Myocyte (in vitro differentiated cells): ENCODE measurements around the gene TGIF2. TPM values are rescaled to one million over a fixed set of nuclear protein-coding genes. Genes with fewer than 3 reads are reported as not detected.
A peak's percentile ranks its signal among the peaks of the same experiment; 100 is the strongest.
"Not testable (repeated sequence)": the region's sequence is repeated elsewhere in the genome, so short reads cannot be mapped to it uniquely, and the experiment has no call there.

Source experiments
- DNase-seq: peaks from one replicate; pipeline ENCODE4 v3.0.0-alpha.2; 2012; ENCODE audit warnings: low read depth
- total RNA-seq: library from RNA; depleted of rRNA; stranded (reverse); fragments of >200 nt; gene quantifications from 2 replicates; pipeline ENCODE4 v1.2.3, GENCODE V29; 2014

Gene TGIF2
- total RNA-seq, 1 donor from 2014 or later: 11.3 TPM

DNA sequence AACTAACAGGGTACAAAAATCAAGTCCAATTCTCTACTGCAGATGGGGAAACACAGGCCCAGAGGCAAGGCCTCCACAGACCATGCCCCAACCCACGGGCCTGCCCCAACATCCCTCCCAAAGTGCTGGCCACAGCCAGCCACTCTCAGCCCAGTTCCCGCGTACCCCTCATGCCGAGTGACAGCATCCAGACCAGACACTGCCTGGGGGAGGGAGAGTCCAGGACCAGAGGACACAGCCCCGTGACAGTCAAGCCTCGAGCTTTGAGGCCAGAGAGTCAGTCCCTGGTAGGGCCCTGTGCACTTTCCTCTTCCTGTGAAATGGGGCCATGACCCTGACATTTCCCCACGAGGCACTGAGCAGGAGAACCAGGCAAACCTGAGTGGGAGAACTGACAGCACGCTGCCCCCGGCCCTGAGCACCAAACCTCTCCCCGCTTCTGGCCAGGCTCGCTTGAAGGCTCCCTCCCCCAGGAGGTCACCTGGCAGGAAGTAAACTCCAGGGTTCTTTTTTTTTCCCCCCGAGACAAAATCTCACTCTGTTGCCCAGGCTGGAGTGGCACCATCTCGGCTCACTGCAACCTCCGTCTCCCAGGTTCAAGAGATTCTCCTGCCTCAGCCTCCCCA lies 27.2 kb upstream of the TGIF2 start:
- no peak for DNase-seq

DNA sequence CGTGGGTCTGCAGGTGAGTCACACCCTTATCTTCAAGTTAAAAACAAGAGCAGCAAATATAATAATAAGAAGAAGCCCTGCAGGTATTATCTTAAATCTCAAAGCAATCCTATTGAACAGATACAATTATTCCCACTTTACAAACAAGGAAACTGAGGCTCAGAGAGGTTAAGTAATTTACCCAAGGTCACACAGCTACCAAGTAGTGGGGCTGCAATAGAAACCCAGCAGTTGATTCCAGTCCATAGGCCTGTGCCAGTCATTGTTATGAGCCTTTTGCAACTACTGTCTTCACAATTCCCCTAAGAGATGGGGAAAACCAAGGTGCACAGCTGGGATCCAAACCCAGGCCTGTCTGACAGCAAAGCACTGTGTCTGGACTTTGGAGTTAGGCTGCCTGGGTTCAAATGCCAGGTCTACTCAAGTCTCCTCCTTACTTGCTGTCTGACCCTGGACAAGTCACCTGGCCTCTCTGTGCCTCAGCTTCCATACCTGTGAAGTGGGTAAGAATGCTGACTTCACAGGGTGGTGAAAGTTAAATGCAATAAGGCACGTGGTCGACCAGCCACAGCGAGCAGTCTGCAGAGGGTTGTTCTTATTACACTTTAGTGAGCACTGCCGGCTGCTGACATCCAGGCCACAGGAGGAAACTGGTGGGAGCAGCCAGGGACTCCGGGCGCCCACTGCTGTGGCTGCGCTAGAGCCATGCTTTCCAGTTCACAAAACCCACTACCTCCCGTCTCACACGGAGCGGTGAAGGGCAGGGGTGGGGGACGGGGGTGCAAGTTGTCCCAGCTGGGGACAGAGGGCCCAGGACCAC lies 26.0 kb upstream of the TGIF2 start:
- no peak for DNase-seq

DNA sequence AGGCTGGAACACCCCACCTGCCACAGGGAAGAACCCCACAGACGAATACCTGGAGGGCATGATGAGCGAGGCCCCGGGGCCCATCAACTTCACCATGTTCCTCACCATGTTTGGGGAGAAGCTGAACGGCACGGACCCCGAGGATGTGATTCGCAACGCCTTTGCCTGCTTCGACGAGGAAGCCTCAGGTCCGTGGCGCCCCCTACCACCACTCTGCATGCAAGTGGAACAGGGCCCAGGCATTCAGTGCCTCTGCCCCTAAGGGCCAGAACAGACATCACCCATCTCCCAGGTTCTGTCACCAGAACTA lies 25.4 kb upstream of the TGIF2 start:
- DNase-seq: no peak

DNA sequence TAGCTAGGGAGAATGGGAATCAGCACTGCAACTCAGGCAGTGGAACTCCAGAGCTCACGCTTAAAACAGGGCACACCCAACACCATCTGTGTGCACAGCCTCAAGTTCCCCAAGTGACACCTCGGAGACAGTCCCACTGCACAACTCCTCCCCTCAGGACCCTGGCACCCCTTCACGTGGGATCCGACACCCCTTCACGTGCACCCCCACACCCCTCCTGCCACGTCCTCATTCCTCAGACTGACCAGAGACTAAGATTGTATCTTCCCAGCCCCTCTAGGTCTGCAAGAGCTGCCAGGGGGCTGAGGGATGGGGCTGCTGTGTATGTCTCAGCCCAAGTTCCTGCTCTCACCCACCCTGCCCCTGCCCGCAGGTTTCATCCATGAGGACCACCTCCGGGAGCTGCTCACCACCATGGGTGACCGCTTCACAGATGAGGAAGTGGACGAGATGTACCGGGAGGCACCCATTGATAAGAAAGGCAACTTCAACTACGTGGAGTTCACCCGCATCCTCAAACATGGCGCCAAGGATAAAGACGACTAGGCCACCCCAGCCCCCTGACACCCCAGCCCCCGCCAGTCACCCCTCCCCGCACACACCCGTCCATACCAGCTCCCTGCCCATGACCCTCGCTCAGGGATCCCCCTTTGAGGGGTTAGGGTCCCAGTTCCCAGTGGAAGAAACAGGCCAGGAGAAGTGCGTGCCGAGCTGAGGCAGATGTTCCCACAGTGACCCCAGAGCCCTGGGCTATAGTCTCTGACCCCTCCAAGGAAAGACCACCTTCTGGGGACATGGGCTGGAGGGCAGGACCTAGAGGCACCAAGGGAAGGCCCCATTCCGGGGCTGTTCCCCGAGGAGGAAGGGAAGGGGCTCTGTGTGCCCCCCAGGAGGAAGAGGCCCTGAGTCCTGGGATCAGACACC lies 24.4 kb upstream of the TGIF2 start:
- DNase-seq: no peak

DNA sequence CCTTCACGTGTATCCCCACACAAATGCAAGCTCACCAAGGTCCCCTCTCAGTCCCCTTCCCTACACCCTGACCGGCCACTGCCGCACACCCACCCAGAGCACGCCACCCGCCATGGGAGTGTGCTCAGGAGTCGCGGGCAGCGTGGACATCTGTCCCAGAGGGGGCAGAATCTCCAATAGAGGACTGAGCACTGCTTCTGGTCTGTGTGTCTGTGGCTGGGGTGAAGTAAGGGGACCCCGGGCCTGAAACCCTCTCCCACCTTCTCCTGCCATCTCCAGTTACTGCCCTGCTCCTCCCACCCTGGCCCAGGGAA lies 23.8 kb upstream of the TGIF2 start:
- DNase-seq: no peak

DNA sequence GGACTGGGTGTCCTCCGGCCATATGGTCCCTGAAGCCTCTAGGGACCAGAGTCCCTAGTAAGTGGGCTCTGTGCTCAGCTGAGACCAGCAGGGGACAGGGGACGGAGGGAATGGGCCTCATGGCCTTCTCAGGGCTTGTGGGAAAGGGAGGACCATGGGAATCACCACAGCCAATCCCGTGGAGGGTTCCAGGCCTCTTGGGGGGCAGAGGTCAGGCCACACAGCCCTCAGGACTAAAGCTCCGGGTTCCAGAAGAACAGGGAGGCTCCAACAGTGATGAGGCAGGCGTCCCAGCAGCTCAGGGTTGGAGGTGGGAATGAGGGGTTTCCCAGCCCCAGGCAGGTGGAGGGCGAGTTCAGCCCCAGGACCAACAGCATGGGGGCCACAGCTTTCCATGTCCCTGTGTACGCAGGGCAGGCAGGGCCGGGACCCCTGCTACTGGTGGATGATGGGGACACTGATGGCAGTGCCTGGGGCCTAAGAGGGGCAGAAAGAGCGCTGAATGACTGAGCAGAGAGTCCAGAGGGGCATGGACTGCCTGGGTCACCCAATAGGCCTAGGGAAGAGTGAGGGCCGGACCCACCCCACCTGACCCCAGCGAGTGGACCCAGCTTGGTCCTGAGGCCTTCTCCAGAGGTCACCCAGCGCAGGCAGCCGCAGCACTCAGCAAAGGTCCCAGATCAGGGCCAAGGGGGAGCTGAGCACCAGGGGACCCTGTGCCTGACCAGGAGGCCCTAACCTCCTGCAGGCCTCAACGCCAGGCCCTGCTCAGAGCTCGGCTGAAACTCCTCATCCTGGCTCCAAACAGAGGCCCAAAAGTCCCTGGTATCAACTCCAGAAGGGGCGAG lies 23.2 kb upstream of the TGIF2 start:
- DNase-seq: peak; percentile 20

DNA sequence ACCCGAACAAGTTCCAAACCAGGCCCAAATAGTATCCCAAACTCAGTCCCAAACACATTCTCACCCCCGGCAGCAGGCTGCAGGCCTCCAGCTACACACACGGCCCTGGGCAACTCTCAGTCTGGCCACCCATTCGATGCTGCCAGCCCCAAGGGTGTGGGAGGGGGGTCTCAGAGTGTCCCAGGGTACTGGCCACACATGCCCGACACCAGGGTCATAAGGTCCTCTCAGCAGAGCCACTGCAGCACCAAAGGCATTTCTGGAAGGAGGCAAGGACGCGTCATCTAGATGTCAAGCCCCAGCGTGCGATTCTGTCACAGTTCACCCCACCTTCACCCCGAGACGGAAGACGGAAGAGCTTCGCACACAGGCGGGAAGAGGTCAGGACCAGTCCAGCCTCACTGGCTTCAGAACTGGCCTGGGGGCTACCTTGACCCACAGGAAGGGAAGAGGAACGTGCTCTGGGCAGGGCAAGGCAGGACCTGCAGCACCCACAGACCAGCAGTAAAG lies 22.6 kb upstream of the TGIF2 start:
- DNase-seq: peak; percentile 28

DNA sequence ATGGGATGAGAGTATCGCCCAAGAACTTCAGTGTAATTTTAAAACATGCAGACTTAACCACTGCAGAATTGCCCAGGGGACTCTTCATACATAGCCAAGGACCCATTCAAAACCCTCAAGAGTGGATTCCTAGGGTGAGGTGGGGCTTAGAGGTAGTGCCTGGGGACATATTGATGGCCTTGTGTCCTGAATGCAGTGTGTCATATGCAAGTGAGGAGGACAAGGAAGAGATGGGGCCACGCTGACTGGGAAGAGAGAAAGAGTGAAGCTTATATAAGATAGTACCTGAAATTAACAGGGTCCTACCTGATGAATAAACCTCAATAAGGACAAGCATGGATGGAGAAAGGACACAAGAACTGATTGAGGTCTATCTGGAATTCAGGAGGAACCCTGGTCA lies 18.1 kb upstream of the TGIF2 start:
- no peak for DNase-seq

DNA sequence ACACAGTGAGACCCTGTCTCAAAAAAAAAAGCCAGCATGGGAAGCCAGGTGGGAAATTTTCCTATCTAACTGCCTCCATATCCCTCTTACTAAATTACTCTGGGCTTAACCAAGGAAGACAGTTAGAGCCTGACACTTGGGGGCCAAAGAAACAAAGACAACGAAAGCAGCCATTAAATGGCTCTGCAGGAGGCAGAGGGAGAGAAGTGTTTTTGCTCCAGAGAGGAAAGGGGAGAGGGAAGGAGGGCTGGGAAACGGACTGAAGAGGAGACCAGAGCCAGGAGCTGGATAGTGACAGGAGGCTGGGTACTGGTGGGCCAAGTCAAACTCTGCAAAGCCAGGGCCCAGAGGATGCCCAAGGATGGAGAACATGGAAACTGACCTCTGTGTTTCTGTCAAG lies 10.7 kb upstream of the TGIF2 start:
- DNase-seq: no peak

DNA sequence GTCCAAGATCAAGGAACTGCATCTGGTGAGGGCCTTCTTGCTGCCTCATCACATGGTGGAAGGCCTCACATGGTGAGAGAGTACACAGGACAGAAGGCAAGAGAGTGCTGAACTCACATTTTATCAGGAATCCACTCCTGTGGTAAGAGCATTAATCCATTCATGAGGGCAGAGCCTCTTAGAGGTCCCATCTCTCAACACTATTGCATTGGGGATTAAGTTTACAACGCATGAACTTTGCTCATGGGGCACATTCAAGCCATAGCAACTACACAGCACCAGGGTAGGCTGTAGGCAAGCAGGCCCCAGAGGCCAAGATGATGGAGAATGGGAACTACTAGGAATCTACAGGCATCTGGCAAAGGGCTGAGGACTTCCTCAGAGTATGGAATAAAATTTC lies 10.0 kb upstream of the TGIF2 start:
- DNase-seq: no peak

DNA sequence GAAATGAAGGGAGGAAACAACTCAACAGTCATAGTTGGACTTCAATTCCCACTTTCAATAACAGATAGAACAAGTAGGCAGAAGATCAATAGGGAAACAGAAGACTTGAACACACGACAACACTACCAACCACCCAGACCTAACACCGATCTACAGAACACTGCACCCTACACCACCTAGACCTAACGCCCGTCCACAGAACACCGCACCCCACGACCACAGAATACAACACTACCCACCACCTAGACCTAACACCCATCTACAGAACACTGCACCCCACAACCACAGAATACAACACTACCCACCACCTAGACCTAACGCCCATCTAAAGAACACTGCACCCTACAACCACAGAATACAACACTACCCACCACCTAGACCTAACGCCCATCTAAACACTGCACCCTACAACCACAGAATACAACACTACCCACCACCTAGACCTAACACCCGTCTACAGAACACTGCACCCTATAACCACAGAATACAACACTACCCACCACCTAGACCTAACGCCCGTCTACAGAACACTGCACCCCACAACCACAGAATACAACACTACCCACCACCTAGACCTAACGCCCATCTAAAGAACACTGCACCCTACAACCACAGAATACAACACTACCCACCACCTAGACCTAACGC lies 9.2 kb upstream of the TGIF2 start:
- not testable (repeated sequence) for DNase-seq

DNA sequence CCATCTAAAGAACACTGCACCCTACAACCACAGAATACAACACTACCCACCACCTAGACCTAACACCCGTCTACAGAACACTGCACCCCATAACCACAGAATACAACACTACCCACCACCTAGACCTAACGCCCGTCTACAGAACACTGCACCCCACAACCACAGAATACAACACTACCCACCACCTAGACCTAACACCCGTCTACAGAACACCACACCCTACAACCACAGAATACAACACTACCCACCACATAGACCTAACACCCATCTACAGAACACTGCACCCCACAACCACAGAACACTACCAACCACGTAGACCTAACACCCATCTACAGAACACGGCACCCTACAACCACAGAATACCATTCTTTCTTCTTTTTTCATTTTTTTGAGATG lies 8.7 kb upstream of the TGIF2 start:
- not testable (repeated sequence) for DNase-seq

DNA sequence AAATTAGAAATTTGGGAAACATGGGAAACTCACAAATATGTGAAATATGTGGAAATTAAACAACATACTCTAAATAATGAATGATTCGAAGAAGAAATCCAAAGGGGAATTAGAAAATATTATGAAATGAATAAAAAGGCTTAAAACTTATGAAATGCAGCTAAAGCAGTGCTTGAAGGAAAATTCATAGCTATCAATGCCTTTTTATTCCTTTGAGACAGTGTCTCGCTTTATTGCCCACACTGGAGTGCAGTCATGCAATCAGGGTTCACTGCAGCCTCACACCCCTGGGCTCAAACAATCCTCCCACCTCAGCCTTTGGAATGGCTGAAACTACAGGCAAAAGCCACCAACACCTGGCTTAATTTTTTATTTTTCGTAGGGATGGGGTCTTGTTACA lies 7.9 kb upstream of the TGIF2 start:
- DNase-seq: no peak

DNA sequence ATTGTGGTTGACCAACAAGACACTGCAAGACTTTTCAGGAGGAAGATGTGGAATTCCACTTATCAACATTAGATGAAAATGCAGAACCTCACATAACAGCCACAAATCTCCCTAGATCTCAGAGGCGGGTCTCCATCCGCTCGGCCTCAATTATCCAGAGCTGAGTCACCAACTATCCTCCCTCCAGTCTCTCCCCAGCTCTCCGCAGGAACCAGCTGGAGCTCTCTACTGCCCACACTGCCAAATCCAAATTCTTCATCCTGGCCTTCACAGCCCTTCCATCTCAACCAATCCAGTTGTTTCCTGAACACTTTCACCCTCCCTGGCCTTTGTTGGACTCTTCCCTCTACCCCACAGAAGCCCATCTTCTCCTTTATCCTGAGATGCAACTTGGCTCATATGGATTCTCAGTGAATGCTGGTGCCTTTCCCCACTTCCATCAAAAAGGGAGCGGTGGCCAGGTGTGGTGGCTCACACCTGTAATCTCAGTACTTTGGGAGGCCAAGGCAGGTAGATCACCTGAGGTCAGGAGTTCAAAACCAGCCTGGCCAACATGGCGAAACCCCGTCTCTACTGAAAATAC lies 3.5 kb upstream of the TGIF2 start:
- DNase-seq: peak; percentile 70

DNA sequence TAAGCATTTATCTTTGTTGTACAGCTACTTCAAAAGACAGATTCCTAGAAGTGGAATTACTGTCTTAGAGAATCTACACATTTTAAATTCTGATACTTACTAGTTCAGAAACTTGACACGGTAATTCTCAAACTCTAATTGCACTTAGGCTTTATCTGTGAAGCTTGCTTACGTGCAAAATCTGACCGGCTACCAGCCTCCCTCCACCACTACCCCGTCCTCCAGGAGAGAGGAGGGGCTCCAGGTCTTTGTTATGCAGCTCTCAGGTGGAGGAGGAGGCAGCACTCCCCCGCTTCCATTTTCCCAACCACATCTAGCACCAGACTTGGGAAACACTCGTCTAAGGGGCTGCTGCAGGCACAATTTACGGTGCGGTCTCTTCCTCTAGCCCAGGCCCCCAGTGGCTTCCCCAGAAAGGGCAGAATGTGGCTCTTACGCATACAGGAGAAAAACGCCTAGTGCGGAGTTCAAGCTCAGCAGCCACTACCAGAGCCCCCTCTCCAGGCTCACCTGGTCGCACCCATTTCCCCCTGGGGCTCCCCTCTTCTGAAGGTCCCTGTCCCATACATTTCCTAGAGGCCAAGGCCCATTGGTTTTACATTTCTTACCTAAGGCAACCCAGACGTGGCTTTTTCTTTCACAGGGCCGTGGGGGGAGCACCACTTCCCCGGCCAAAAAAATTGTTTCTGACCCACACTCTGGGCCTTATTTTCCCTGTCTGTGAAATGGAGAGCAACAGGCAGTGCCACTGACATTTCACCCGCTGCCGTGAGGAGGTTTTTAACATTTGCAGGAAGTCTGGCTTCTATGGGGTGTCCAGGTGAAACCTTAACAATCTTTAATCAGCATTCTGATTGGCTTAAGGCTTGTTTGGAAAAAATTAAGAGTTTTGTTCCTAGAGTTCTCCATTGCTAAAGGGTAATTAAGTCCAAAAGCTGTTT lies 1.6 kb upstream of the TGIF2 start:
- DNase-seq: no peak

DNA sequence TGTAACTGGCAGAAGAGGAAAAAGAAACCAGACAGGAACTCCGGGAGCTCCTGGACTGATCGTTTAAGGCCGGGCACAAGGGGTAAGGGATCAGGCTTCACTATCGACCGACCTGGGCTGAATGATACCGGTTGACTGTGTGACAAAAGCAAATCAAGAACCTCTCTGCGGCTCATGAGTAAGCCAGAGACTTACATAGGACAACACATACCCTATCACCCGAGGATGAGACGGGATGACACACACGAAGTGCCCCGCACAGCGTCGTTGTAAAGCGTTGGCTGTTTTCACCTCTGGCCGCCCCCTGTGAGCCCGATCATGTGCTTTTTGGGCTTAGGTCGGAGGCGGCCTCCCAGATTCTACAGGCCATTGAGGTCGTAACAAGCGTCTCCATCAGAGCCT lies 695 bp upstream of the TGIF2 start:
- no peak for DNase-seq

DNA sequence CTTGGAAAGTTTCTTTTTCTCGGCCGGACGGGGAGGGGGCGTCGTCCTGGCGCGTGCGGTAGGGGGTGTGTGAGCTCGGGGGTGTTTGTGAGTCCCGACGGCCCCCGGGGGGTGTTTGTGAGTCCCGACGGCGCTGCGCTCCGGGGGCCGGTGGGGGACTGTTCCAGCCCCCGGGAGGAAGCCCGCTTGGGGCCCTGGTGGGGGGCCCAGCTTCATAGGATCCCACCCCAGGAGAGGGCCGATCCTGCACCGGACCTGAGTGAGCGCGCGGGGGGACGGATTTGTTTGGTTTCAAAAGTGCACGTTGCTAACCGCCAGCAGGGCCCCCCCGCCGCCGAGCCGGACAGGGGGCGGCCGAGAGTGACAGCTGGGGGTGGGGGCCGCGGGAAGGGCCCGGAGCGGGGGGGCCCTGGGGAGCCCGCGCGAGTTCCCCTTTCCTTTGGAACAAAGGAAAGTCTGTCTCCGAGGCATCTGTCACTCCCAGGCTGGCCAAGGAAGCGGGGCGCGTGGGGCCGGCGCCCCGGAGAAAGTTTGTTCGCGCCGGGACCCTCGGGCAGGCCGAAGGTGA lies 485 bp downstream of the TGIF2 start:
- DNase-seq: peak; percentile 31

DNA sequence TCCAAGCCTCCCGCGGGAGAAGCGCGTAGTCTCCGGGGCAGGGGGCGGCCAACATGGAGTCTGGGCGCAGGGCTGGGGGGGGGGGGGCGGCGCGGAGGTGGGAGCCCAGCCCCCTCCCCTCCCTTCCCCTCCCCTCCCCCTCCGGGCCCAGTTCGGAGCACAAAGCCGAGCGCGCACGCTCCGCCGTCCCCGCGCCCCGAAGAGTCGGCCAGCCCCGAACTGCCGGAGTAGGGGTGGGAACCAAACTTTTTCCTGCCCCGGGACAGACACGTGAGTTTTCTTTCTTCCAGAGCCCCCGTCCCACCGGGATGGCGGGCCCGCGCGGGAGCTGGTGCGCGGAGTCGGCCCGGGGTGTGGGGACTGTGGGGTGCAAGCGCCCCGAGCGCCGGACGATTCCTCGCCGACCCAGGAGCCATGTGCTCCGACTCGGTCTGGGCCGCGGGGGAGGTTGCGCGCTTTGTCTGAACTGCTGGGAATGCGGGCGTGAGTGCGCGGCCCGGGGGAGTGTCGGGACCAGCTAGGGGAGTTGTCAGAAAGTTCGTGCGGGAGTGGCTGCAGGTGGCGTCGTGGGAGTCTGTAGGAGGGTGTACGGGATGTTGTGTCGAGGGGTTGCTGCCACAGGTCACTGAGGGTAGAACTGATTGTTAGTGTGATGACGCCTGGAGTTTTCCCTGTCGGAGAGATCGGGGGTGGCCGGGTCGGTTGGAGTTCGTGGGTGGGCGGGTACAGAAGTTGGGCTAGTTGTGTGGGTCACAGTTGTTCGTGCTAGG lies 1.2 kb downstream of the TGIF2 start:
- DNase-seq: peak; percentile 56
